Esophagus muscularis mucosa (tissue), 4 donors: Measurements from ENCODE around the gene CTIF.

Experiments used
- EP300 ChIP-seq: sonication (generic); formaldehyde crosslinking; IDR thresholded peaks from one replicate; pipeline ENCODE4 v1.6.1; 2017; ENCODE audit warnings: antibody characterized with exemption
- POLR2A ChIP-seq: fragments of 450-650 bp; IDR thresholded peaks from one replicate; pipeline ENCODE4 v1.6.1; 2017; ENCODE audit warnings: antibody characterized with exemption, moderate library complexity, mild to moderate bottlenecking, low read depth
- POLR2AphosphoS5 ChIP-seq, 2 donors: sonication (generic); formaldehyde crosslinking; IDR thresholded peaks; one replicate each; pipeline ENCODE4 v1.6.1; 2017; ENCODE audit warnings: antibody characterized with exemption in 2 of 2
- TF ChIP-seq, protein P1 (sequence below), 3 experiments: fragments of 200-600 bp in 2 of 3; fragments of 450-650 bp in 1 of 3; sonication (generic) in 2 of 3; IDR thresholded peaks; one replicate each; pipeline ENCODE4 v1.5.1; 2017 to 2019; ENCODE audit warnings: antibody characterized with exemption in 3 of 3, mild to moderate bottlenecking in 2 of 3, moderate library complexity in 1 of 3

DNA sequence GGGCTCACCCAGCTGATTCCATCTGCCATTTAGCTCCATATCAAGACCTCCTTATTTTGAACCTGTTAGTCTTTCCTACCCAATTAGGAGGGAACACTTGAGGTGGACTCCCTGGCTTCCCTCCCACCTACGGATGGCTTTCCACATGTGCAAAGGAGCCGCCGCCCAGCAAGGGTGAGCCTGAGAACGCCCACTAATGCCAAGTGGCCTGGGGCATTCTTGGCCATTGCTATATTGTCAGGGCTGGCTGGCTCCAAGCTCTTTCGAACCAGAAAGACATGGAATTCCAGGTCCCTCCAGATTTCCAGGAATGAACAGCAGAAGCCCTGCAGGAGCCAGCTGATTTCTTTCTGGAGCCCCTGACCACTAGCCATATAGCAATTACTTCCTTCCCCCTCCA, 215.7 kb downstream of the CTIF start:
- TF ChIP-seq, protein P1, sequence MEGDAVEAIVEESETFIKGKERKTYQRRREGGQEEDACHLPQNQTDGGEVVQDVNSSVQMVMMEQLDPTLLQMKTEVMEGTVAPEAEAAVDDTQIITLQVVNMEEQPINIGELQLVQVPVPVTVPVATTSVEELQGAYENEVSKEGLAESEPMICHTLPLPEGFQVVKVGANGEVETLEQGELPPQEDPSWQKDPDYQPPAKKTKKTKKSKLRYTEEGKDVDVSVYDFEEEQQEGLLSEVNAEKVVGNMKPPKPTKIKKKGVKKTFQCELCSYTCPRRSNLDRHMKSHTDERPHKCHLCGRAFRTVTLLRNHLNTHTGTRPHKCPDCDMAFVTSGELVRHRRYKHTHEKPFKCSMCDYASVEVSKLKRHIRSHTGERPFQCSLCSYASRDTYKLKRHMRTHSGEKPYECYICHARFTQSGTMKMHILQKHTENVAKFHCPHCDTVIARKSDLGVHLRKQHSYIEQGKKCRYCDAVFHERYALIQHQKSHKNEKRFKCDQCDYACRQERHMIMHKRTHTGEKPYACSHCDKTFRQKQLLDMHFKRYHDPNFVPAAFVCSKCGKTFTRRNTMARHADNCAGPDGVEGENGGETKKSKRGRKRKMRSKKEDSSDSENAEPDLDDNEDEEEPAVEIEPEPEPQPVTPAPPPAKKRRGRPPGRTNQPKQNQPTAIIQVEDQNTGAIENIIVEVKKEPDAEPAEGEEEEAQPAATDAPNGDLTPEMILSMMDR (IDR thresholded peaks at IDR 0.05) = no peak
- TF ChIP-seq POLR2A = no peak
- TF ChIP-seq EP300 = no peak
- TF ChIP-seq POLR2AphosphoS5 (IDR thresholded peaks at IDR 0.05) = no peak
